ENCODE results near the gene BAIAP3.

Gene BAIAP3

GRCh38 chr16:1349351-1349750 is 15.9 kb downstream of the BAIAP3 start:
- no peak for DNase-seq

GRCh38 chr16:1349951-1350350 is 16.5 kb downstream of the BAIAP3 start:
- DNase-seq: no peak

DNA sequence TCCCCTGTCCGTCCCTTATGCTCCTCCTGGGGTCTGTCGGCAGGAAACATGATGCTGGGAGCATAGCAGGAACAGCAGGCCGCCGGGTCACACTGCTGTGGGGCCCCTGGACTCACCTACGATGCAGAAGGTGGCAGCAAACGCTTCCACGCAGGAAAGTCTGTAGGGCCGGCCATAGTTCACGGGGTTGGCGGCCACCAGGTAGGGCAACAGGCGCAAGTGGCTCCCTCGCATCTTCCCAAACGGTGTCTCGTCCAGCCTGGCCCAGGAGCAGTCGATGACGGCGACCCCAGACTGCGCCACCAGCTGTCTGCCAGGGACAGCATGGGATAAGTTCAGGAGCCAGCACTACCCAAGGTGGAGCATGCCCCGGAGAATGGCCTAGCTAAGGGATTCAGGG is 17.2 kb downstream of the BAIAP3 start:
- no peak for DNase-seq

GRCh38 chr16:1351215-1351581 is 17.8 kb downstream of the BAIAP3 start:
- DNase-seq: no peak

DNA sequence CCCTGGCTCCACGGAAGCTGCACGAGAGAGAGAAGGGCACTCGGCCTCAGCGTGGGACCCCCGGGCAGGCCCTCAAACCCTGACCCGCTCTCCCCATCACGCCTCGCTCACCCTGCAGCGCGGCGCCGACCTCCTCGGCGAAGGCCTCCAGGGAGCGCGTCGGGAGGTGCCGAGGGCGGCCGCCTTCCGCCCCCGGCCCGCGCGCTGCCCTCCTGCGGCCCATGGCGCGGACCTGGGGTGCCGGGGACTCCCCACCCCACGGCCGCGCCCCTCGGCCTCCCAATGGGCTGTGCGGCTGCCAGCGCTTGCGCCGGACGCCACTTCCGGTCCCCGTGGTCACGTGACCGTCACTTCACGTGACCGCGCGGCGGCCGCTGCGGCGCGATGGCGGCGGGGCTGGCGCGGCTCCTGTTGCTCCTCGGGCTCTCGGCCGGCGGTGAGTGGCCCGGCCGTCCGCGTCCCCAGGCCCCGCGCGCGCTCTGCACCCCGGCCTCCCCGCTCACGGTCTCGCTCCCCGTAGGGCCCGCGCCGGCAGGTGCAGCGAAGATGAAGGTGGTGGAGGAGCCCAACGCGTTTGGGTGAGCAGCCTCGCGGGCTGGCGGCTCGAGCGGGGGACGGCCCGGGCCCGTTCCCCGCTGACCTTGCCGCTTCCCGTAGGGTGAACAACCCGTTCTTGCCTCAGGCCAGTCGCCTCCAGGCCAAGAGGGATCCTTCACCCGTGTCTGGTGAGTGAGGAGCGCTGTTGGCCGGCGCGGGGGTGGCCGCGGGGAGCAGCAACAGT is 18.3 kb downstream of the BAIAP3 start, which contains the start of the genes GNPTG and TSR3:
Gene GNPTG (plus strand): TSS at position 350 of the 781 bp plus-strand sequence. CDS start 35 bp downstream, at position 385.
Gene TSR3 (minus strand): TSS at position 297 of the 781 bp plus-strand sequence. CDS start 74 bp downstream, at position 223.
- peak; percentile 87 for DNase-seq

- no peak for DNase-seq
Observed at GRCh38 chr16:1354815-1355540, 21.5 kb downstream of the BAIAP3 start.

DNA sequence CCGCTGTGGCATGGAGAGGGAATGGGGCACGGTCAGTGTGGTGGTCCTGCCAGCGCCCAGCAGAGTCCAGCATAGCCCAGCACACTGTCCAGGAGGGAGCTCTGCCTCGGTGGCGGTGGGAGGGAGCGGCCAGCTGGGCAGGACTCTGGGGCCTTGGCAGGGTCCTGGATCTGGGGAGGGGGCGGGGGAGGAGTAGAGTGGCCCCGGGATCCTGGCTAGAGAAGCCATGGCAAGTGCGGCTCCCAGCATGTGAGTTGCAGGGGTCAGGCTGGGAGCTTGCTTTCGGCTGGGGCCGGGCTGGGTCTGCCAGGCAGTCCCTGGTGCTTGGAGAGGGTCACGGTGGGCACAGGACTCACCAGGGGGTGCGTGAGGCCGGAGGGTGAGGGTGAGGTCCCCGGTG is 22.1 kb downstream of the BAIAP3 start:
- no peak for DNase-seq

GRCh38 chr16:1356061-1356900 is 22.8 kb downstream of the BAIAP3 start:
- no peak for DNase-seq

DNA sequence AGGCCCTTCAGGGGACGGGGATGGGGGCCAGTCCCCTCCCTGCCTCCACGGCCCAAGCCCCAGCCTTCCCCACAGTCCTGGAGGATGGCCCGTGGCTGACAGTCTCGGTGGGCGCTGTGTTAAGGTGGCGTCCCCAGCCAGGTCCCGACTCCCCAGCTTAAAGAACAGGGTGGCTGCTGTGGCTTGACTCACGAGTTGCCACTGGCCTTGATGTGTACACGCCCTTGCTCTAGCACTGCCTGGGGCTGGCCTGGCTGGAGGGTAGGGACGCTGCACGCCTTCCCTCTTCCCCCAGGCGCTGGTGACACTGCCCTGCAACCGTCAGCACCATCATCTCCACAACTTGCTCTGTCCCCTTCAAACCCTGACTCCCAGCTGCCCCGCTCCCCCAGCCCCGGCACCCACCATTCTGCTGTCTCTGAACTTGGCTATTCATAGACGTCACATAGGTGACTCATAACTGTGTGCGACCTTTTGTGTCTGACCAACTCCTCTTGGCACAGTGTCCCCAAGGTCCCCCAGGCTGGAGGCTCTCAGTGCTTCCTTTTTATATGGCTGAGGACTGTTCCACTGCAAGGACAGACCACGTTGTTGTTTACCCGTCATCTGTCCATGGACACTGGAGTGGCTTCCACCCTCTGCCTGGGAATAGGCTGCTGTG is 24.6 kb downstream of the BAIAP3 start:
- DNase-seq: no peak

DNA sequence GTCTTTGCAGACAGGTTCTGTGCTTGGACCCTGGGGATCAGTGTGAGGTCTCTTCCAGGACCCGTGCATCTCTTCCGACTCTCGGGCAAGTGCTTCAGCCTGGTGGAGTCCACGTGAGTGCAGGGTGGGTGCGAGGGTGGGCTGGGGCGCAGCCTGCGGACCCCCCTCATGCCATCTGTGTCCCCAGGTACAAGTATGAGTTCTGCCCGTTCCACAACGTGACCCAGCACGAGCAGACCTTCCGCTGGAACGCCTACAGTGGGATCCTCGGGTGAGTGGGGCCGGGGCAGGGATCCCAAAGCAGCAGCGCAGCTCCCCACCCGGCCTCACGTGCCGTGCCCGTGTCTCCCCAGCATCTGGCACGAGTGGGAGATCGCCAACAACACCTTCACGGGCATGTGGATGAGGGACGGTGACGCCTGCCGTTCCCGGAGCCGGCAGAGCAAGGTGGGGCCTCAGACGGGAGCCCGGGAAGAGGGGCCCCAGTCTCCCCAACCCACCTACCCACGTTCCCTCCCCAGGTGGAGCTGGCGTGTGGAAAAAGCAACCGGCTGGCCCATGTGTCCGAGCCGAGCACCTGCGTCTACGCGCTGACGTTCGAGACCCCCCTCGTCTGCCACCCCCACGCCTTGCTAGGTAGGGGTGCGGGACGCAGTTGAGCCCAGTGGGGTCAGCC is 28.4 kb downstream of the BAIAP3 start:
- no peak for DNase-seq

DNA sequence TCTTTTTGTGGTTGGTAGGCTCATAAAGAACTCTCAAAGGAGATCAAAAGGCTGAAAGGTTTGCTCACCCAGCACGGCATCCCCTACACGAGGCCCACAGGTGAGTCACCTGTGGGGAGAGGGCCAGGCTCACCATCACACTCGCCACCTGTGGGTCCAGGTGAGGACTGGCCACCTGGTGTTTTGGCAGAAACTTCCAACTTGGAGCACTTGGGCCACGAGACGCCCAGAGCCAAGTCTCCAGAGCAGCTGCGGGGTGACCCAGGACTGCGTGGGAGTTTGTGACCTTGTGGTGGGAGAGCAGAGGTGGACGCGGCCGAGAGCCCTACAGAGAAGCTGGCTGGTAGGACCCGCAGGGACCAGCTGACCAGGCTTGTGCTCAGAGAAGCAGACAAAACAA is 29.4 kb downstream of the BAIAP3 start:
- no peak for DNase-seq

DNA sequence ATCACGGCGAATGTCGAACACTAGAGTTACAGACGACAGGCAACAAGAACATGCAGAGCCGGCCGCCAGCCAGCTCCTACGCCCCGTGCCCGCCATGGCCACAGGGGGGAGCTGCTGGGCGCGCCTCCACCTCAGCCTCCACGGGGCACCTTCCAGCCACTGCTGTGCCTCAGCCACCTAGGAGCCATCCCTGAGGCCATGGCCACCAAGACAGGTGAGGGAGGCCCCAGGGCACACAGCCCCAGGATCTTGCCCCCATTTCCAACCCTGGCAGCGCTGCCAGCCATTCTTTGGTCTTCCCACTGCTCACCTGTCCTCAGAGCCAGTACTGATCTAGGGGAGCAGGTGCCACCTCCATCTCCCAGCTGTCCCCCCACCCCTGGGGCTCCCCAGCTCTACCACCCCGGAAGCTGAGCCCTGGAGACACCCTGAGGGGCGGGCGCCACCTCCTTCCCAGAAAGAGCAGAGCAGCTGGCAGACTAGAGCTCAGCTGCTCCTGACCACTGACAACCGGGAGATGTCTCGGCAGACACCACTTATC is 30.1 kb downstream of the BAIAP3 start:
- no peak for DNase-seq

DNA sequence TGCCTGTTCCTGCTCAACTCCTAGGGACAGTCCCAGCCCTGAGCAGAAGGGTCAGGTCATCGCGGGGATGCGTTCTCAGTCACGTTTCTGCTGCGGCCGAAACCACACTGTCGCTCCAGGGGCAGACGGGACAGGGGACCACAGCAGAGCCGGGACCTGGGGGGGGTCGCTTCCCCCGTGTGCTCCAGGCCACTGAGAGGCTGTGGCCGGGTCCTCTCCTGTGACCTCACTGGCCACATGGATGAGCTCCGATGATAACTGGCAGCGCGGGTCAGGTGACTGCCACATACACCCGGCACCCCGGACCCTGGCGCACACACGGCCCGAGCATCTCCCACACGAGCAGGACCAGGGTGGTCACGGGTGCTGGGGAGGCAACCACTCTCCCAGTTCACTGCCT is 31.1 kb downstream of the BAIAP3 start:
- no peak for DNase-seq

DNA sequence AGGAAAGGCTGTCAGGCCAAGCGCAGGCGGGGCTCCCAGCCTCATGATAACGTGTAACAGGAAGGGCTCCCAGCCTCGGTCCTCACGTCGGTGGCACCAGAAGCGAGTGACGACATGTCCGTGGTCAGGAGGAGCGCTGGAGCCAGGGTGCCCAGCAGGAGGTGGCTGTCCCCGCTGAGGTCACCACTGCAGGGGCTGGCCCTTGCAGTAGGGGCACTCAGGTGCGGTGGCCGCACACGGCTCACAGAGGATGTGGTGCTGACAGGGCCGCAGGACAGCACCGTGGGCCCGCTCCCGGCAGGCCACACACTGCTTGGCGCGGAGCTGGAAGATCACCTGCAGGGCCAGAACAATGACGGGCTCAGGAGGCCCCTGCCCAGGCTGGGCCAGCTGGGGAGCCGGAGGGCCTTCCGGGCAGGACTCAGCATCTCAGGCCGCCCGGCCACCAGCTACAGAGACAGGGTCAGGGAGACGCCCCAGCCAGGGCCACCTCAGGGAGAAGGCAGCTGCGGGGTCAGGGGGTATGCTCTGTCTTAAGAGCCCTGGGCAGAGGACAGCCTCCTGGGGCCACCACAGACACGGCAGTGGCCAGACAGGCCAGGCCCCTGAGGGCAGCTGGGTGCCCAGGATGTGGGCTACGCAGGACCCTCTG is 32.7 kb downstream of the BAIAP3 start:
- no peak for DNase-seq

GRCh38 chr16:1366712-1367299 is 33.4 kb downstream of the BAIAP3 start:
- DNase-seq: no peak

DNA sequence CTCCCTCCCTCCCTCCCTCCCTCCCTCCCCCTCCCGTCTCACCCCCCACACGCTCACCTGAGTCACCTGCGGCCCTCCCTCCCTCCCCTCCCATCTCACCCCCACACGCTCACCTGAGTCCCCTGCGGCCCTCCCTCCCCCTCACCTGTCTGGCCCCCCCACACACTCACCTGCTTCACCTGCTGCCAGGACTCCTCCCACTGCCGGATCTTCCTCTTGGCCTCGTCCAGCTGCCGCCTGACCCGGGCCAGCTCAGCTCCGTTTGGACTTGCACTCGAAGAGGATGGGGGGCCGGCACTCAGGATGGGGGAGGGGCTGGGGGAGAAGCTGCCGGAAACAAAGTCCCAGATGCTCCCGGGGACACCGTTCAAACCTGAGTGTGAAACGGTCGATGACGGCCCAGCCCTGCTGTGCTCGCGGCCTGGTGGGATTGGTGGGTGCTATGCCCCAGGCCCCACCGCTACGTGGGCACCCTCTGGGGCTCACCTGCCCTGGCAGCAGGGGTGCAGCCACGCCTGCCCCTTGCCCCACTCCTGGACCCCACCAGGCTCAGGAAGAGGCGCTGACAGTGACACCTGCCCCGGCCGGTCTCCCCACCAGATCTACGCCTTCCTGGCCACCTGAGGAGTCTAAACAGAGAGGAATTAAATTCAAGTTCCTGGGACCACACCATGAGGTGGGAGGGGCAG is 34.2 kb downstream of the BAIAP3 start:
- DNase-seq: no peak

- DNase-seq: no peak
Observed at GRCh38 chr16:1371054-1371978, 37.9 kb downstream of the BAIAP3 start.

DNA sequence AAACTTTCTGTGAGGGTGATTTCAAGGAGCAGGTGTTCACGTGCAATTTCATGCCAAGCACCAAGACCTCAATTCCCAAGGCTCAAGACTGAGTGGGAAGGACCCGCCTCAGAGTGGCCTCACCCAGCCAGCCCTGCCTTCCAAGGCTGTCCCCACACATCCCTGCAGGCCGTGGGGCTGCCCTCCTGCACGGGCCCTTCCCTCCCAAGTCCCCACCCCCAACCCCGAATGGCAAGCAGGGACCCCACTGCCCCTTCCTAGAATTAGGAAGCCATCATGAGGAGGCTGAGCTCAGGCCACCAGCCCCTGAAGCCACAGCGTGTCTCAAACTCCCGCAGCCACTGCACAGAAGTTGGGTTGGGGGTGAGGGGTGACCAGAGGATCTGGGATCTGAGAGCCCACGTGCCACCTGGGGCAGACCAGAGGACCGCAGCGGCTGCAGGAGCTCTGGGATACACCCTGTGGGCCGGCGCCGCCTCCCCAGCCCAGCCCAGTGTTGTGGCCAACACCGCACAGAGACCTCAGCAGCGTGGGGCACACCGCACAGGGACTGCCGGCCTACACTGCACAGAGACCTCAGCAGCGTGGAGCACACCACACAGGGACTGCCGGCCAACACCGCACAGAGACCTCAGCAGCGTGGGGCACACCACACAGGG is 39.0 kb downstream of the BAIAP3 start:
- DNase-seq: no peak

Data from right hindlimb (tissue), 1 donor.